ENCODE measurements around the gene RABGGTA.
"Not testable (repeated sequence)": the region's sequence is repeated elsewhere in the genome, so short reads cannot be mapped to it uniquely, and the experiment has no call there.

Gene RABGGTA

GRCh38 chr14:24238123-24238522 is 33.3 kb downstream of the RABGGTA start:
- no peak for DNase-seq

- DNase-seq: no peak
Observed at GRCh38 chr14:24237463-24237955, 33.9 kb downstream of the RABGGTA start.

GRCh38 chr14:24236689-24237462 is 34.5 kb downstream of the RABGGTA start:
- DNase-seq: no peak

GRCh38 chr14:24235804-24236688 is 35.4 kb downstream of the RABGGTA start:
- no peak for DNase-seq

- DNase-seq: no peak
Observed at GRCh38 chr14:24234095-24235005, 37.0 kb downstream of the RABGGTA start.

- DNase-seq: peak; percentile 40
Observed at GRCh38 chr14:24233538-24233866, 37.9 kb downstream of the RABGGTA start.

GRCh38 chr14:24232645-24233537 is 38.5 kb downstream of the RABGGTA start, which contains the start of gene GMPR2:
Gene GMPR2 (plus strand): TSS chr14:24232929. CDS start chr14:24233254, 325 bp downstream.
- peak; percentile 18 for DNase-seq

- peak; percentile 96 for DNase-seq
Observed at GRCh38 chr14:24232121-24232644, 39.2 kb downstream of the RABGGTA start, which contains the start of gene NEDD8. Gene NEDD8 (minus strand): TSS chr14:24232367. CDS start chr14:24232267, 100 bp downstream.

- peak; percentile 48 for DNase-seq
Observed at GRCh38 chr14:24231263-24232120, 39.9 kb downstream of the RABGGTA start.

GRCh38 chr14:24228902-24229301 is 42.5 kb downstream of the RABGGTA start:
- DNase-seq: no peak

- no peak for DNase-seq
Observed at GRCh38 chr14:24226473-24226872, 44.9 kb downstream of the RABGGTA start.

- DNase-seq: no peak
Observed at GRCh38 chr14:24224618-24225071, 46.8 kb downstream of the RABGGTA start.

GRCh38 chr14:24222987-24223386 is 48.4 kb downstream of the RABGGTA start:
- not testable (repeated sequence) for DNase-seq

GRCh38 chr14:24219521-24219920 is 51.9 kb downstream of the RABGGTA start:
- no peak for DNase-seq

GRCh38 chr14:24219080-24219479 is 52.3 kb downstream of the RABGGTA start:
- no peak for DNase-seq

- not testable (repeated sequence) for DNase-seq
Observed at GRCh38 chr14:24216876-24217275, 54.5 kb downstream of the RABGGTA start.

GRCh38 chr14:24216345-24216699 is 55.1 kb downstream of the RABGGTA start:
- no peak for DNase-seq

Data from activated CD4-positive, alpha-beta T cell treated with anti-CD3 and anti-CD28 coated beads, Interleukin-10, Interleukin-2, amounts not matched to agents 100 ng/mL and 50 ng/mL, durations not matched to agents 16 hours and 8 hours (primary cell).